Keratinocyte (primary cell): ENCODE measurements around the gene CACNA1I.

Experiments
- EZH2 ChIP-seq: IDR thresholded peaks from one replicate; pipeline ENCODE4 v1.6.1; 2012; ENCODE audit warnings: inconsistent platforms, mild to moderate bottlenecking, low read length, moderate library complexity
- TF ChIP-seq, protein P1 (sequence below), 3 experiments: IDR thresholded peaks in 1 of 3; conservative IDR thresholded peaks in 1 of 3; optimal IDR thresholded peaks in 1 of 3; 2 replicates in 2 of 3; 3 replicates in 1 of 3; pipeline versions ENCODE3 to v1.5.1; 2011; ENCODE audit warnings: low read length in 3 of 3, mild to moderate bottlenecking in 3 of 3, moderate library complexity in 2 of 3, control low read depth in 1 of 3, inconsistent platforms in 1 of 3; ENCODE audit not compliant: insufficient read depth in 2 of 3; ENCODE audit errors: extremely low read depth in 1 of 3

DNA sequence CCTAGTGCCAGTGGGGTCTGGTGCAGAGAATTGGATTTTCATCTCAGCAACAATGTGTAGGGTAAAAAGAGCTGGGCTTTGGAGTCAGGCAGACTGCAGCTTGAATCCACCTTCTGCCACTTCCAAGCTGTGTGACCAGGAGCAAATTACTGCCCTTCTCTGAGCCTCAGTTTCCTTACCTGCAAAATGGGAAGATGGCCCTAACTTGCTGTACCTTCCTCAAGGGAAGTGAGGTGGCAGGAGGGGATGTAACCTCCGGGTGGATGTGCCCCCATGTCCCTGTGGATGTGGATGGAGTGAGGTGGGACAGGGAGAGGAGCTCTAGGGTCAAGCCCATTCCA lies 90.9 kb downstream of the CACNA1I start:
- TF ChIP-seq EZH2, result no peak
- TF ChIP-seq, protein P1, sequence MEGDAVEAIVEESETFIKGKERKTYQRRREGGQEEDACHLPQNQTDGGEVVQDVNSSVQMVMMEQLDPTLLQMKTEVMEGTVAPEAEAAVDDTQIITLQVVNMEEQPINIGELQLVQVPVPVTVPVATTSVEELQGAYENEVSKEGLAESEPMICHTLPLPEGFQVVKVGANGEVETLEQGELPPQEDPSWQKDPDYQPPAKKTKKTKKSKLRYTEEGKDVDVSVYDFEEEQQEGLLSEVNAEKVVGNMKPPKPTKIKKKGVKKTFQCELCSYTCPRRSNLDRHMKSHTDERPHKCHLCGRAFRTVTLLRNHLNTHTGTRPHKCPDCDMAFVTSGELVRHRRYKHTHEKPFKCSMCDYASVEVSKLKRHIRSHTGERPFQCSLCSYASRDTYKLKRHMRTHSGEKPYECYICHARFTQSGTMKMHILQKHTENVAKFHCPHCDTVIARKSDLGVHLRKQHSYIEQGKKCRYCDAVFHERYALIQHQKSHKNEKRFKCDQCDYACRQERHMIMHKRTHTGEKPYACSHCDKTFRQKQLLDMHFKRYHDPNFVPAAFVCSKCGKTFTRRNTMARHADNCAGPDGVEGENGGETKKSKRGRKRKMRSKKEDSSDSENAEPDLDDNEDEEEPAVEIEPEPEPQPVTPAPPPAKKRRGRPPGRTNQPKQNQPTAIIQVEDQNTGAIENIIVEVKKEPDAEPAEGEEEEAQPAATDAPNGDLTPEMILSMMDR (optimal IDR thresholded peaks at IDR 0.05 in 1 of 3, IDR thresholded peaks at IDR 0.05 in 1 of 3, conservative IDR thresholded peaks at IDR 0.05 in 1 of 3; ENCODE audit: extremely low read depth in 1 of 3, insufficient read depth in 2 of 3, low read length in 3 of 3), result no peak
